ENCODE results near the gene KCNAB1.

The KCNAB1 gene

GRCh38 chr3:156417559-156418132, 297.3 kb downstream of the KCNAB1 start:
- FAIRE-seq: no peak

DNA sequence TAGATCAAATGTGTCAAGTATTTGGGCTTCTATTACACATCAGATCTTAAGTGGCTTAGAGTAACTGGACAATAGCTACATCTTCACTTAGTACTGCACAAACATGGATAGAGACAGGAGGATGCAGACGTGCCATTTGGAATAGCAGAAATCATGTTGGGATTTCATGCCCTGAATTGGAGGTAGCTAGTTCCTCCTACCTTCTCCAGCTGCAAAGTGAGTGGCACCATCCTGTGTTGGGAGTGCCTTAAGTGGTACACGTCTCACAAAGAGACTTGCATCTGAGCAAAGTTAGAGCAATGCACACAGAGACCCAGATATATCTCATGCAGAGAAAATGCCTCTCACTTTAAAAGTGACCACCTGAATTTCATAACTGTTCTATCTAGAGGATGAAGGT, 298.1 kb downstream of the KCNAB1 start:
- FAIRE-seq: no peak

DNA sequence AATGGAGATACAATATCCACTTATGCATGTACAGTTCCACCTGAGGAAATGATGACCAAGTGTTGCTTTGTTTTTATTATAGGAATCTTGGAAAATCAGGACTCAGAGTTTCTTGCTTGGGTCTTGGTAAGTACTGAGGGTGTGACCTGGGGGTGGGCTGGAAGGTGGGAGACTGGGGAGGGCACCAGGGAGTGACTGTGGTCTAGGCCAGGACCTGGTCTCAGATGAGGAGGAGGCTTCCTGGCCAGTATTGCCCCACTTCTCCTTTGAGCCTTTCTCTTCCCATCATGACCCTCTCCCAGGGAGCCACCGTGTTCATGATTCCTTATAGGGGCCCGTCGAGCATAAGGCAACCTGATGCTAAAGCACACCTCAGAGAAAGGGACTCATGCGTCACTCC, 301.2 kb downstream of the KCNAB1 start:
- FAIRE-seq: no peak

DNA sequence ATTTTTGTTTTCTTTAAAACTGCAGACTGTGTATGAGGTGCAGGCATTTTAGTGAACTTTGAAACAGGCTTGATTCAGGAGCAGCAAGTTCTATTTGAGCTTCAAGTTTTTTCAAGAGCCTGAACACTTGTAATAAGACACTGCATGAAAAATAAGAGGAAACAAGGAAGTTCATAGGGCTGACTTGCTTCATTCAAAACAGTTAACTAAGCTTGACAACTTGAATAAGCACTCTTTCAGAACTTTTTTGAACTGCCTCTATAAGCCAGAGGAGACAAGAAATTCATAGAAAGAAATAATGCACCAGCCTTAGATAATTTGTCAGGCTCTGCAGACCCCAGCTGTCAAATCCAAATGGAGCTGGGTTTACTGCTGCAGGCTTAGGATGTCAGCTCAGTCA, 304.4 kb downstream of the KCNAB1 start:
- no peak for FAIRE-seq

- FAIRE-seq: no peak
Observed at GRCh38 chr3:156425651-156426050, 305.3 kb downstream of the KCNAB1 start.

- no peak for FAIRE-seq
Observed at GRCh38 chr3:156429125-156429524, 308.7 kb downstream of the KCNAB1 start.

DNA sequence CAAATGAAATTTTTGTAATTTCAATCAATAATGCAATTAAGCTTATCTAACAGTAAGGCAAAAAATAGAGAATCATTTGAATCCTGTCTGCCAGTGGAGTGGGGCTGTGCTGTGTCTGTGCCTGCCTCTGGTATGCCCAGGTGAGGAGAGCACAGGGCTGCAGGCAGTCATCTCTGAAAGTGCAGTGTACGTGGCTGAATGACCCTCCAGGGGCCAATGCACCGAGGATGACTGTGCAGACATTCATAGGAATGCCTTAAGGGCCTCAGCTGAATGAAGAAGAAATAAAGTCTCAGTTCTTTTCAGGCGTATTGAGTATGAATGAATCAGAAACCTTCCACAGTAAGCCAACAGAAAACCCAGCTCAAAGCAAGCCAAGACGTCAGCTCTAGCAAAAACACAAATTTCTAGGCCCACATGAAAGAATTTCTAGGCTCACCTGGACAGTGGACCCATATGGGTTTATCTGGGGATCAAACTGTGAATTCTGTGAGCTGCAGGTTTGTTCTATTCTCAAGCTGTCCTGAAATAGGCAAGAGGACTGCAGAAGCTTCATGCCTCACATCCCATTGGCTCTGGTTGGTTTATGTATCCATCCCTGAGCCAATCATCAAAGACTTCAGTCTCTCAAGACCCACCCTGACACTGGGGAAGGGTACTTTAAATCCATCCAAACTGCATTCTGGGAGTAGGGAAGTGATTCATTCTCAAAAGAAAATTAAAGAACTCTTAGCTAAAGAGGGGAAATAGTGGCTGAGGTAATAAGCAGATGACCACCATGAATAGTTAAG, 311.2 kb downstream of the KCNAB1 start:
- no peak for FAIRE-seq

GRCh38 chr3:156432563-156432962, 312.2 kb downstream of the KCNAB1 start:
- FAIRE-seq: no peak

DNA sequence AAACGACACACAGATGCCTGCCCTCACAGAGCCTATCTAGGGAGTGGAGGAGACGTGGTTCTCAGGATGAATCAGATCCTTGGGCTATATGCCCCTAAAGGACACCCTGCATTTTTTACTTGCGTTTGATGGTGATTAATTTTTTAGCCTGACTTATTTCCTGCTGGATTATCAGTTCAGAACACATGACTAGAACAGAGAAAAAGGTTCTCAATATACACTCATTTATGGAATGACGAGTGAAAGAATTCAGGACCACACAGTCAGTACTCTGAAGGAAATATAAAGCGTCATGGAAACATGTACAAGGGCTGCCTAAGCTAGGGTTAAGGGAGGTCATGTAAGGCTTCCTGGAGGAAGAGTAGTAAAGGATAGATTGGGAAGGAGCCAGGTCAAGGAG, 312.8 kb downstream of the KCNAB1 start:
- FAIRE-seq: no peak

DNA sequence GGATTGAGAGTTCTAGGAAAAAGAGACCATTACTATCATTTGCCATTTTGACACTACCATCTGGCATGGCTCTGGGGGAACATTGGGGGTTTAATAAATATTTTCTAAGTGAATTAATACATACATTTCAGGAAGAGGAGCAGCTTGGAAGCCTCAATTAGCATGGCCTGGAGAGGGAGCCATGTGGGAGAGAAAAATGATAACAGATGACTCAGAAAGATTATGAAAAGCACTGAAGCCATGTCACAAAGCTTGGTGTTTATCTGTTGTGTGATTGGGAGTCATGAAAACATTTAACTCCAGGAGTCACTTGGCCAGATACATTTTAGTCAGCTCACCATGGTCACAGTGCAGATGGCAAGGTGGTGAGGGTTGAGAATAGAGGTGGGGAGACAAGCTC, 313.5 kb downstream of the KCNAB1 start:
- FAIRE-seq: no peak

DNA sequence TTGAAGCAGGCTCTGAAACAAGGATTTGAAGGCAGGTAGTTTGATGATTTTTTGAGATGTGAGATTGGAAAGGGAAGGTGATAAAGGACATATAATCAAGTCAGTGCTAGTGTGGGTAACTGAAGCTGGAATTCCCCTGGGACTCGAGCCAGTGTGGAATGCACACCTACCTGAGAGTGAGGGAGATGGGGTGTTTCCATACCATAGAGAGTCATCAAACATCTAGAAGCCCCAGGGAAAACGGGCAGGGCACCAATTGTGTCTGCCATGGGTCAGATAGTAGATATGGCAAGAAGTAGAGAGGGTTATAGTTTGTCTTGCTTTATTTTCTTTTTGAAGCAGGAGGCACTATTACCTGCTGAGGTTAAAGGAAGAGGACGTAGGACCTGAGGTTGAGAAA, 314.5 kb downstream of the KCNAB1 start:
- no peak for FAIRE-seq

- no peak for FAIRE-seq
Observed at GRCh38 chr3:156443079-156443478, 322.7 kb downstream of the KCNAB1 start.

- no peak for FAIRE-seq
Observed at GRCh38 chr3:156445117-156446090, 325.0 kb downstream of the KCNAB1 start.

- no peak for FAIRE-seq
Observed at GRCh38 chr3:156448300-156448699, 327.9 kb downstream of the KCNAB1 start.

DNA sequence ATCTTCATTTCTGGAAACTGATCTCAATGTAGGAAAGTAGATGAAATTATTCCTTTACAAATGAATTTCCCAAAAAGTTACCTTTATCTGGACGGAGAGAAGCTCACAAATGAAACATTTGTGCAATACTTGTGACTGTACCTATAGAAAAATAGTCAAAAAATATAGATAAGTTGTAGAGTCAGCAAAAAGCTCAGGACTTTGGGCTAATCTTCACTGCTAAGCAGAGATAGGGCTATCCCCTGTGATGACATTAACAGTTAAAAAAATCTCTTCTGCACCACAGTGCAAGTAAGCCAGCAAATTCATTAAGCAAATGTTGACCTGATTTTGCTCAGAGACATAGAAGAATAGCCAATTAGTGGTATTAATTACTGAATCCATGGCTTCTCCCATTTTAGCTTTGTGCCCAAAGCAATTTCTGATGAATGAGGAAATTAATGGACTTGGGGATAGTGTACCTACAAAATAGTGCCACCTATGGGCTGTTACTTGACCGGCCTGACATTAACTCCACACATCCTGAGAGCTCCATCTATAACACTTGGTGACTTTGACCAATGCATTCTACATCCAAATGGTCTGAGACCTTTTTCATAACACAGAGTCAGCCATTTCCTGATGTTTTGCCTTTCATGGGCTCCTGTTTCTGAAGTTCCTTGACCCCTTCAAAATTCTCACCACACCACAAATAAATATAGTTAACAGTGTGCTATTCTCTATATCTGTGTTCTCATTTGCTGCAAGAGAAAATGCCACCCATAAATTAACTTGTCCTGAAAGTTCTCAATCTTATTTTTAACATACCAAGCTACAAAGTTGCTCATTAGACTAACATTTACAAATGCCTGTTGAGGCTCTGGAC, 329.6 kb downstream of the KCNAB1 start:
- no peak for FAIRE-seq

DNA sequence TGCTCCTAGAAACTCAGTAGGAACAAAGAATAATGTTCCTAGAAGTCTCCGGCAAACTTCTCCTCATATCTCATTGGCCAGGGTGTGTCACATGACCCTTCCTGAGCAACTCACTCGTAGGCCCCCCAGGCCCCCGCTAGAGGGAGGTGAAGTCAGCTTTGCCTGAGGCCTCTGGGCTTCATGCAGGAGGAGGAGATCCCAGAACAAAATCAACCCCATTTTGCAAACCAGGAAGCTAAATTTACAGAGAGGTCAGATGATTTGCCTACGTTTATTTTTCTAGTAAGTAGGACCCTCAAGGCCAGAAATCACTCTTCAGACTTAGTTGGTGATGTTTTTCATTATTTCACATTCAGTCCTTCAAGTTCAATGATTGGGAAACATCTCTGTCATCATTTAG, 335.5 kb downstream of the KCNAB1 start:
- no peak for FAIRE-seq

- FAIRE-seq: no peak
Observed at GRCh38 chr3:156456771-156457224, 336.4 kb downstream of the KCNAB1 start.

- FAIRE-seq: no peak
Observed at GRCh38 chr3:156459434-156459833, 339.1 kb downstream of the KCNAB1 start.

- FAIRE-seq: no peak
Observed at GRCh38 chr3:156460206-156460611, 339.8 kb downstream of the KCNAB1 start.

DNA sequence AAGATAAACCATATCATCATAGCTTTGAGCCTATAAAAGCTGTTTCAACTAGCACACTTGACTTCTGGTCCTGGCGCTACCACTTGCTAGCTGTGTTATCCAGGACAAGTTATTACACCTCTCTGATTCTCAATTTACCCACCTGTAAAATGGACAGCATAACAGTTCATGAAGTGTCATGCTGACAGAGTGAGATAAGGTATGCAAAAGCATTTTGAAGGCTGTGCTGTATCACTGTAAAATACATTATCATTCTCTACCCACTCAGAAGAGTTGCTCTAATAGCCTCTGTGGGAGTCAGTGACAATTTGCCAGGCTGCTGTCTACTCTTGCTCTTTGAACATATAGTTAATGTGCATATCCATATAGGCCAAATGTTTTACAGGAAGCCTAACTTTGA, 341.5 kb downstream of the KCNAB1 start:
- FAIRE-seq: no peak

DNA sequence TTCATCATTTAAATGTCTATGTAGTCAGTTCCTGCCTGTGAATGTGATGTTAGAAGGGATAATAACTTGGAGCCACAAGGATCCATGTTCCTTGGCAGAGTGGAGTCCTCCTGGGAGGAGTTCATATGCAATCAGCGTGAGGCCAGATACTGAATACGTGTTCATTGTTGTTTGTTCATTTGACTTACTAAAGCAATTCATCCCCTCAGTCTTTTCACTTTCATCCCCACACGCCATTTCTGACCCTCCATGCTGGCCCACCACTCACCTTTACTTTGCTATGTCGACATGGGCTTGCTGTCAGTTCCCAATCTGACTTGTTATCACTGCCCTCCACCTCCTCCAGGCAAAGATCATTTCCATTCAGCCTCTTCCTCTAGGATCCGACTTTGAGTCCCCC, 342.7 kb downstream of the KCNAB1 start:
- no peak for FAIRE-seq

GRCh38 chr3:156465194-156465593, 344.8 kb downstream of the KCNAB1 start:
- no peak for FAIRE-seq

- no peak for FAIRE-seq
Observed at GRCh38 chr3:156469456-156469855, 349.1 kb downstream of the KCNAB1 start.

Measured in TTC549 (cell line).